ENCODE measurements around the gene LASP1NB.
"Not testable (repeated sequence)": the region's sequence is repeated elsewhere in the genome, so short reads cannot be mapped to it uniquely, and the experiment has no call there.

Gene LASP1NB

GRCh38 chr17:38942696-38943334, 17.4 kb downstream of the LASP1NB start:
- WGBS, 4 donors: 51 to 69% (median 61%) methylated on average over 4 of the region's 4 CpGs
- Histone ChIP-seq H3K9me3 (replicated peaks in 1 of 3) (no peaks in the 10 kb centered on the region), H3K36me3 (replicated peaks in 1 of 2) (no peaks in the 10 kb centered on the region), H3K27ac (no peak overlapping the region), H3K4me1 (replicated peaks in 1 of 2) (no peaks in the 10 kb centered on the region), H3K4me3 (no peak overlapping the region), H3K27me3 (no peaks in the 10 kb centered on the region)
- no peak for DNase-seq
- no peak for TF ChIP-seq POLR2A (IDR thresholded peaks at IDR 0.05)
- no peak for TF ChIP-seq CTCF (IDR thresholded peaks at IDR 0.05)
- intact Hi-C loops (cut with DNase I): no loop called here

GRCh38 chr17:38943607-38944006, 18.2 kb downstream of the LASP1NB start:
- Histone ChIP-seq H3K36me3 (replicated peaks in 1 of 2) (no peaks in the 10 kb centered on the region), H3K27ac (no peak overlapping the region), H3K27me3 (no peaks in the 10 kb centered on the region), H3K4me3 (no peak overlapping the region), H3K4me1 (replicated peaks in 1 of 2) (no peaks in the 10 kb centered on the region), H3K9me3 (replicated peaks in 1 of 3) (no peaks in the 10 kb centered on the region)
- TF ChIP-seq POLR2A (IDR thresholded peaks at IDR 0.05) (no peak), CTCF (IDR thresholded peaks at IDR 0.05) (no peak)
- intact Hi-C loops (cut with DNase I): no loop called here
- no peak for DNase-seq
- 54 to 76% (median 68%) methylated on average over 8 of the region's 8 CpGs for WGBS, 4 donors

GRCh38 chr17:38947189-38947588, 21.8 kb downstream of the LASP1NB start:
- intact Hi-C loops (cut with DNase I): no loop called here
- no peaks in the 10 kb centered on the region for H3K4me1 ChIP-seq (replicated peaks in 1 of 2)
- H3K9me3 ChIP-seq (replicated peaks in 1 of 3): no peaks in the 10 kb centered on the region
- no peak overlapping the region for H3K4me3 ChIP-seq
- H3K36me3 ChIP-seq (replicated peaks in 1 of 2): no peaks in the 10 kb centered on the region
- TF ChIP-seq POLR2A (IDR thresholded peaks at IDR 0.05) (no peak), CTCF (IDR thresholded peaks at IDR 0.05) (no peak)
- H3K27ac ChIP-seq: no peak overlapping the region
- no peak for DNase-seq
- WGBS, 4 donors: 83 to 91% (median 89%) methylated on average over 2 of the region's 2 CpGs
- H3K27me3 ChIP-seq: no peaks in the 10 kb centered on the region

GRCh38 chr17:38953800-38954199, 28.4 kb downstream of the LASP1NB start:
- DNase-seq; intact Hi-C loops (cut with DNase I); H3K27me3 ChIP-seq; H3K27ac ChIP-seq; H3K36me3 ChIP-seq (replicated peaks in 1 of 2); H3K4me3 ChIP-seq; H3K9me3 ChIP-seq (replicated peaks in 1 of 3); H3K4me1 ChIP-seq (replicated peaks in 1 of 2): not testable (repeated sequence)
- WGBS, 4 donors: 87 to 92% (median 88%) methylated on average over 7 of the region's 7 CpGs

GRCh38 chr17:38958326-38958725, 32.9 kb downstream of the LASP1NB start:
- no peak for DNase-seq
- no peaks in the 10 kb centered on the region for H3K4me1 ChIP-seq (replicated peaks in 1 of 2)
- no peak overlapping the region for H3K27ac ChIP-seq
- no peaks in the 10 kb centered on the region for H3K9me3 ChIP-seq (replicated peaks in 1 of 3)
- no peaks in the 10 kb centered on the region for H3K36me3 ChIP-seq (replicated peaks in 1 of 2)
- no peak for TF ChIP-seq CTCF (IDR thresholded peaks at IDR 0.05)
- no peak for TF ChIP-seq POLR2A (IDR thresholded peaks at IDR 0.05)
- no peak overlapping the region for H3K4me3 ChIP-seq
- WGBS, 4 donors: 5 to 15% (median 7%) methylated on average over 1 of the region's 1 CpG
- no peaks in the 10 kb centered on the region for H3K27me3 ChIP-seq
- intact Hi-C loops (cut with DNase I): no loop called here
